HUES48 (cell line): ENCODE data around the gene HOXD13.

Experiments used
- H3K27ac ChIP-seq: one replicate; pipeline ENCODE4 v1.7.0; 2013; ENCODE audit warnings: low read depth, low read length, inconsistent platforms
- H3K27me3 ChIP-seq: 2 replicates; pipeline ENCODE4 v1.6.1; 2013; ENCODE audit warnings: mild to moderate bottlenecking, low read length; ENCODE audit not compliant: control insufficient read depth, insufficient read depth
- H3K36me3 ChIP-seq: 2 replicates; pipeline ENCODE4 v1.6.1; 2013; ENCODE audit warnings: low read length; ENCODE audit not compliant: control insufficient read depth, insufficient read depth
- H3K4me1 ChIP-seq: 2 replicates; pipeline ENCODE4 v1.6.1; 2013; ENCODE audit warnings: mild to moderate bottlenecking, low read length; ENCODE audit not compliant: control insufficient read depth, insufficient read depth
- H3K4me3 ChIP-seq: 2 replicates; pipeline ENCODE4 v1.5.1; 2013; ENCODE audit warnings: mild to moderate bottlenecking, low read depth, low read length
- H3K9ac ChIP-seq: 2 replicates; pipeline ENCODE4 v1.6.1; 2013; ENCODE audit warnings: mild to moderate bottlenecking, low read depth, low read length, moderate library complexity
- H3K9me3 ChIP-seq: 2 replicates; pipeline ENCODE4 v1.6.1; 2013; ENCODE audit warnings: low read length; ENCODE audit not compliant: control insufficient read depth, insufficient read depth

HOXD13 gene

GRCh38 chr2:176089843-176090395, 2.6 kb upstream of the HOXD13 start:
- no peak overlapping the region for H3K4me3 ChIP-seq
- peaks cover 99% of the 10 kb centered on the region for H3K27me3 ChIP-seq
- H3K9ac ChIP-seq = no peak overlapping the region
- peaks cover 27% of the 10 kb centered on the region for H3K4me1 ChIP-seq
- no peak overlapping the region for H3K27ac ChIP-seq
- no peaks in the 10 kb centered on the region for H3K36me3 ChIP-seq
- no peaks in the 10 kb centered on the region for H3K9me3 ChIP-seq

GRCh38 chr2:176090862-176091261, 1.7 kb upstream of the HOXD13 start:
- H3K27ac ChIP-seq = no peak overlapping the region
- H3K9ac ChIP-seq = no peak overlapping the region
- H3K27me3 ChIP-seq = peaks cover 99% of the 10 kb centered on the region
- H3K4me3 ChIP-seq = no peak overlapping the region
- H3K4me1 ChIP-seq = peaks cover 23% of the 10 kb centered on the region
- H3K9me3 ChIP-seq = no peaks in the 10 kb centered on the region
- H3K36me3 ChIP-seq = no peaks in the 10 kb centered on the region

- H3K4me1 ChIP-seq = peaks cover 29% of the 10 kb centered on the region
- no peak overlapping the region for H3K4me3 ChIP-seq
- no peak overlapping the region for H3K27ac ChIP-seq
- no peak overlapping the region for H3K9ac ChIP-seq
- peaks cover 99% of the 10 kb centered on the region for H3K27me3 ChIP-seq
- H3K36me3 ChIP-seq = no peaks in the 10 kb centered on the region
- H3K9me3 ChIP-seq = no peaks in the 10 kb centered on the region
Observed at GRCh38 chr2:176091329-176092258, 927 bp upstream of the HOXD13 start.

GRCh38 chr2:176093145-176093897, 800 bp downstream of the HOXD13 start:
- Histone ChIP-seq H3K4me3 (peak overlapping the region; percentile 45), H3K4me1 (peaks cover 32% of the 10 kb centered on the region), H3K9ac (no peak overlapping the region), H3K36me3 (no peaks in the 10 kb centered on the region), H3K27ac (no peak overlapping the region), H3K27me3 (peaks cover 99% of the 10 kb centered on the region), H3K9me3 (no peaks in the 10 kb centered on the region)

- Histone ChIP-seq H3K4me3 (no peak overlapping the region), H3K9ac (no peak overlapping the region), H3K9me3 (no peaks in the 10 kb centered on the region), H3K27ac (no peak overlapping the region), H3K4me1 (peaks cover 33% of the 10 kb centered on the region), H3K27me3 (peaks cover 99% of the 10 kb centered on the region), H3K36me3 (no peaks in the 10 kb centered on the region)
Observed at GRCh38 chr2:176093898-176094249, 1.4 kb downstream of the HOXD13 start.

GRCh38 chr2:176094349-176094748, 1.8 kb downstream of the HOXD13 start:
- Histone ChIP-seq H3K4me1 (peaks cover 32% of the 10 kb centered on the region), H3K9ac (no peak overlapping the region), H3K4me3 (no peak overlapping the region), H3K27me3 (peaks cover 99% of the 10 kb centered on the region), H3K36me3 (no peaks in the 10 kb centered on the region), H3K9me3 (no peaks in the 10 kb centered on the region), H3K27ac (no peak overlapping the region)

GRCh38 chr2:176095421-176095820, 2.9 kb downstream of the HOXD13 start:
- H3K4me3 ChIP-seq = no peak overlapping the region
- H3K36me3 ChIP-seq = no peaks in the 10 kb centered on the region
- no peaks in the 10 kb centered on the region for H3K9me3 ChIP-seq
- H3K4me1 ChIP-seq = peaks cover 36% of the 10 kb centered on the region
- H3K27me3 ChIP-seq = peaks cover 99% of the 10 kb centered on the region
- H3K27ac ChIP-seq = no peak overlapping the region
- no peak overlapping the region for H3K9ac ChIP-seq

GRCh38 chr2:176096243-176096985, 3.9 kb downstream of the HOXD13 start:
- Histone ChIP-seq H3K9ac (no peak overlapping the region), H3K27ac (no peak overlapping the region), H3K9me3 (no peaks in the 10 kb centered on the region; the same call in 1 of the 2 replicates), H3K36me3 (no peaks in the 10 kb centered on the region), H3K4me1 (peaks cover 36% of the 10 kb centered on the region), H3K27me3 (peaks cover 99% of the 10 kb centered on the region), H3K4me3 (peak overlapping the region; percentile 55)

- Histone ChIP-seq H3K27ac (peak overlapping the region; percentile 56), H3K27me3 (peaks cover 99% of the 10 kb centered on the region), H3K9ac (no peak overlapping the region), H3K9me3 (no peaks in the 10 kb centered on the region; the same call in 1 of the 2 replicates), H3K36me3 (no peaks in the 10 kb centered on the region), H3K4me3 (peak overlapping the region; percentile 55), H3K4me1 (peaks cover 33% of the 10 kb centered on the region)
Observed at GRCh38 chr2:176096986-176097819, 4.7 kb downstream of the HOXD13 start.

GRCh38 chr2:176097820-176098365, 5.4 kb downstream of the HOXD13 start:
- H3K27me3 ChIP-seq = peaks cover 100% of the 10 kb centered on the region

More at GRCh38 chr2:176097820-176098365, 5.4 kb downstream of the HOXD13 start:
- Histone ChIP-seq H3K9ac (no peak overlapping the region), H3K4me3 (peak overlapping the region; percentile 12), H3K36me3 (no peaks in the 10 kb centered on the region), H3K9me3 (no peaks in the 10 kb centered on the region; the same call in 1 of the 2 replicates), H3K4me1 (peaks cover 33% of the 10 kb centered on the region), H3K27ac (no peak overlapping the region)
